Upper lobe of right lung (tissue), 1 donor: Measurements from ENCODE around the gene TMEM151A. TPM values are rescaled to one million over a fixed set of nuclear protein-coding genes. Genes with fewer than 3 reads are reported as not detected.

ENCODE experiments used
- ATAC-seq: fragments of 200-7000 bp; cut with Tn5 transposase; one replicate; pipeline ENCODE4 v1.9.1; 2020; ENCODE audit warnings: mild to moderate bottlenecking, moderate library complexity
- DNase-seq: peaks from one replicate; pipeline ENCODE4 v3.0.0-alpha.2; 2020
- H3K27ac ChIP-seq: fragments of 200-600 bp; one replicate; pipeline ENCODE4 v1.8.0; 2022
- H3K27me3 ChIP-seq: fragments of 200-600 bp; one replicate; pipeline ENCODE4 v1.8.0; 2022; ENCODE audit warnings: mild to moderate bottlenecking
- H3K36me3 ChIP-seq: fragments of 200-600 bp; one replicate; pipeline ENCODE4 v1.8.0; 2022
- H3K4me1 ChIP-seq: fragments of 200-600 bp; one replicate; pipeline ENCODE4 v1.8.0; 2022
- H3K4me3 ChIP-seq: fragments of 200-600 bp; one replicate; pipeline ENCODE4 v1.8.0; 2022; ENCODE audit warnings: mild to moderate bottlenecking
- H3K9me3 ChIP-seq: fragments of 200-600 bp; one replicate; pipeline ENCODE4 v1.8.0; 2022
- intact Hi-C: fragments of 100-400 bp; cut with DNase I; formaldehyde crosslinking; loops from one replicate; pipeline ENCODE4 v1.11.0; 2022
- total RNA-seq: library from RNA; stranded (reverse); fragmentation: NEBNext Ultra II Directional; extraction: Animal tissue kit (Norgen Biotek cat#: 25700); gene quantifications from one replicate; pipeline ENCODE4 v1.2.1, GENCODE V29; 2021
- TF ChIP-seq, protein P1 (sequence below): fragments of 200-600 bp; IDR thresholded peaks from one replicate; pipeline ENCODE4 v1.8.0; 2022; ENCODE audit warnings: antibody characterized with exemption
- donor health status: DM: no; HTN: yes; CAD: no; lungs with severe emphysema.

Gene TMEM151A
- total RNA-seq, 1 donor from 2014 or later, result 0.41 TPM

DNA sequence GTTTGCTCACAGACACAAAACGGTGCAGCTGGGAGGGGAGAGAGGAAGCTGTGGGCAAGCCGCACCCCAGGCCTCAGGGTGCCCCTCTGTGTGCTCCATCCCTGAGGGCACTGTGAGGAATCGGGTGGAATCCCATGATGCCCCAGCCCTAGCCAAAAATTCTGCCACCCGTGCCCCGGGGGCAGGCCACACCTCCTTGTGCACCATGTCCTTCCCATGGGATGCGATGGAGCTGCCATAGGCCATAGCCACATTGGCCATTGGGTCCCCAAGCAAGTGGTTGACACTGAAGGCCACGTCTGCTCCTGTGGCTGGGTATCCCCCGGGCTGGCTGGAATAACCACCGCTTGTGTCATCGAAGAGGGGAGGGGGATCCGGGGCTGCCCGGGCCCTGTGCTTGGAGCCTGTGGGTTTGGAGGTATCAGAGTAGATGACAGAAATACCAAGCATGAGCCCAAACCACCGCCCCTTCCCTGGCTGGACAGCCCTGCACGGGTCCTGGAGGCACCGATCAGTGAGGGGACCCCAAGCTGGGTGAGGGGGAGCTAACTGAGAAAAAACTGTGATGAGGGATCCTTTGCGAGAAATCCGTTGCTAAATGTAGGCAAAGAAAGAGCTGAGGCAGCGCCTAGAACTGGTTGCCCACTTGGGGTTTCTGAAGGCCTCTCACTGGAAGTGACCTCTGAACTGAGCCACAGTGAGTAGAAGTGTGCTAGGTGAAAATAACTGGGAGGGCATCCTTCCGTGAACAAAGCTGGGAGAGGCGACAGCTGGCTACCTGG, 3.6 kb upstream of the TMEM151A start:
- peaks cover 21% of the 10 kb centered on the region for H3K27me3 ChIP-seq
- intact Hi-C loops, result no loop called here
- DNase-seq, result no peak
- H3K4me3 ChIP-seq, result peak overlapping the region; percentile 78
- TF ChIP-seq, protein P1, sequence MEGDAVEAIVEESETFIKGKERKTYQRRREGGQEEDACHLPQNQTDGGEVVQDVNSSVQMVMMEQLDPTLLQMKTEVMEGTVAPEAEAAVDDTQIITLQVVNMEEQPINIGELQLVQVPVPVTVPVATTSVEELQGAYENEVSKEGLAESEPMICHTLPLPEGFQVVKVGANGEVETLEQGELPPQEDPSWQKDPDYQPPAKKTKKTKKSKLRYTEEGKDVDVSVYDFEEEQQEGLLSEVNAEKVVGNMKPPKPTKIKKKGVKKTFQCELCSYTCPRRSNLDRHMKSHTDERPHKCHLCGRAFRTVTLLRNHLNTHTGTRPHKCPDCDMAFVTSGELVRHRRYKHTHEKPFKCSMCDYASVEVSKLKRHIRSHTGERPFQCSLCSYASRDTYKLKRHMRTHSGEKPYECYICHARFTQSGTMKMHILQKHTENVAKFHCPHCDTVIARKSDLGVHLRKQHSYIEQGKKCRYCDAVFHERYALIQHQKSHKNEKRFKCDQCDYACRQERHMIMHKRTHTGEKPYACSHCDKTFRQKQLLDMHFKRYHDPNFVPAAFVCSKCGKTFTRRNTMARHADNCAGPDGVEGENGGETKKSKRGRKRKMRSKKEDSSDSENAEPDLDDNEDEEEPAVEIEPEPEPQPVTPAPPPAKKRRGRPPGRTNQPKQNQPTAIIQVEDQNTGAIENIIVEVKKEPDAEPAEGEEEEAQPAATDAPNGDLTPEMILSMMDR, result no peak
- peak overlapping the region; percentile 96 for H3K27ac ChIP-seq
- H3K9me3 ChIP-seq, result no peaks in the 10 kb centered on the region
- H3K4me1 ChIP-seq, result peaks cover 22% of the 10 kb centered on the region
- no peak for ATAC-seq
- H3K36me3 ChIP-seq, result peaks cover 6% of the 10 kb centered on the region

DNA sequence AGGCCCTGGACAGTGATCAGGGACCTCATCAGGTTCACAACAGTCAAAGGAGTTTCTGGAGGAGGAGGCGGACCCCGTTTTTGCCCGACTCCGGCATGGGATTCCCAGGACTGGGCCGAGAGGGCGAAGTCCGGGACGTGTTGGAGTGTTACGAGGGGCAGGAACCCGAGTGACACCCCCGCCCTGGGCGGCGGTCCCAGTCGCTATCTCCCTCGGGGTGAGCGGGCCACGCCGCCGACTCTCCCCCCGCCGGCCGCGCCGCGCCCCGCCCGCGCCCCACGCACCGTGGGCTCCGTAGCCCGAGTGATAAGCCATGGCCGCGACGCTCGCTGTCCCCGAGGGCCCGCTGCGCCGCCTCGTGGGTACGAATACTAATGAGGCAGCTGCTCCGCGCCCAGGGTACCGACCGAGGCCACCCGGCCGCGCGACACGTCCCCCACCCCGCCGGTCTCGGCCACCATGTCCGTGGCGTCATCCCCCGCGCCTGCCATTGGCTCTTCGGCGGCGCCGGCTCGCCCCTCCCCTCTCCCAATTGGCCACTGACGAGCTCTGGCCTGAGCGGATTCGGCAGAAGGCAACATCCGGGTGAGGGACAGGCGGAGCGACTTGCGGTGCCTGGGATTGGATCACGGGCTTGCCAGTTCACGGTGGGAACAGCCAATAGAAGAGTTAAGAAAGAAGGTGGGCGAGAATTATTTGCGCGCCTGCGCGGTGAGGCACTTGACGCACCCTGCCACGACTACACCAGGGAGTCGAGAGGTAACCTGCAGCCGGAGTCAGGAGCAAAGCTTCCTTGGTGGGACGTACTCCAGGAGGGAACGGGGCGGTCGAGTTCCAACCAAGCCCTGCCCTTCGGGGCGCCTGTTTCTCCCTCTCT, 2.8 kb upstream of the TMEM151A start, which contains the start of gene YIF1A:
TSS of gene YIF1A (minus strand) at position 473 of the 877 bp plus-strand sequence. CDS start at position 315, 158 bp downstream.
- TF ChIP-seq, protein P1, result peak; percentile 18
- Histone ChIP-seq H3K4me1 (peaks cover 22% of the 10 kb centered on the region), H3K27me3 (peaks cover 29% of the 10 kb centered on the region), H3K36me3 (peaks cover 6% of the 10 kb centered on the region), H3K9me3 (no peaks in the 10 kb centered on the region), H3K27ac (peak within 1 kb of the TSS; percentile 96), H3K4me3 (peak within 1 kb of the TSS; percentile 78)
- intact Hi-C loops, result no loop called here
- peak; percentile 96 for ATAC-seq
- DNase-seq, result peak; percentile 99

DNA sequence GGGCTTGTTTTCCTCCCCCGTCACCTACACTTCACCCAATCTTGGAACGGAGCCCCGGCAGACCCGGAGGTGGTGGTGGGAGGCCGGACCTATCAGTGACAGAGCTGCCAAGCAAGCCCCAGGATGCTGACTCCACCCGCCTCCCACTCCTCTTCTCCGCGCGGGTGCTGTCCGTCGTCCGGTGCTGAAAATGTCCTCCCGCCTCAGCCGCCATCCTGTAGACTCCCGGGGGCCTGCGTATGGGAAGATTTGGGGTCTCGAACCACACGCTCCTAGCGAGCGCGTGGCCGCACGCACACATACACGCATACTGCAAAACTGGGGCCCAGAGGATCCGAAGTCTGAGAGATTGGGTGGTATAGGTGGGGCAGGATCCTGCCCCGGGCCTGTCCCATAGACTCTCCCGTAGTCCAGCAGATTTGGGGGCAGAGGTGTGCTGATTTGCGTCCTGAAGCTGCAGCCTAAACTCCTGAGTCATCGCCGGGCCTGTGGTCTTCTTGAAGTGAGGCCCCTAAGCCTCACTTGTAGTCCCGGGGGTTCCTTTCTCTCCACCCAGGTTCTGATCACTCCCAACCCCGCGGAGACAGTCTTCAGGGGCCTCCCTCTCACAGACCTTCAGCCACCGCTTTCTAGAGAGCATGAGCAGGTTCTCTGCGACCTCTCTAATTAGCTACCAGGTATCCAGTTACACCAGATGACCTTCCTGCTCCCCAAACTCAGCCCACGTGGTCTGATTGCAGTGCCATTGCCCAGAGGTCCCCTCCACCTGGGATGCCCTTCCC, 2.0 kb upstream of the TMEM151A start:
- Histone ChIP-seq H3K36me3 (no peaks in the 10 kb centered on the region), H3K4me1 (peaks cover 22% of the 10 kb centered on the region), H3K4me3 (peak overlapping the region; percentile 78), H3K27me3 (peaks cover 32% of the 10 kb centered on the region), H3K9me3 (no peaks in the 10 kb centered on the region), H3K27ac (peak overlapping the region; percentile 85)
- DNase-seq, result peak; percentile 90
- ATAC-seq, result peak; percentile 56
- intact Hi-C loops, result no loop called here
- TF ChIP-seq, protein P1, result no peak

DNA sequence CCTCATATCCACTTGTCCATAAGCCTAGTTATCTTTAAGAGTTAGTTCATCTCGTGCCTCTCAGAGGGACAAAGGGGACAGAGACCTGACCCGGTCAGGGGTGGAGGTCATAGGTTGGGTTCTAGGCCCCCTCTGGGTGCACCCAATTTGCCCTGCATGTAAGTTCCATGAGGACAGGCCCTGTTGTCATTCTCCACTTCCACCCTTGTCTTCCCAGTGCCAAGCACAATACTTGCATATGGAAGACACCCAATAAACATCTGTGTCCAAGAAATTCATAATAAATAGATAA, 1.4 kb upstream of the TMEM151A start:
- H3K36me3 ChIP-seq, result no peaks in the 10 kb centered on the region
- peak overlapping the region; percentile 78 for H3K4me3 ChIP-seq
- intact Hi-C loops, result no loop called here
- ATAC-seq (no peak), DNase-seq (no peak)
- no peaks in the 10 kb centered on the region for H3K9me3 ChIP-seq
- TF ChIP-seq, protein P1, result no peak
- H3K4me1 ChIP-seq, result peaks cover 22% of the 10 kb centered on the region
- no peak overlapping the region for H3K27ac ChIP-seq
- peaks cover 32% of the 10 kb centered on the region for H3K27me3 ChIP-seq

GRCh38 chr11:66291303-66291705, 390 bp upstream of the TMEM151A start:
- ATAC-seq (no peak), DNase-seq (no peak)
- Histone ChIP-seq H3K36me3 (no peaks in the 10 kb centered on the region), H3K4me3 (no peak overlapping the region), H3K9me3 (no peaks in the 10 kb centered on the region), H3K4me1 (peaks cover 22% of the 10 kb centered on the region), H3K27ac (no peak overlapping the region), H3K27me3 (peaks cover 32% of the 10 kb centered on the region)
- intact Hi-C loops, result no loop called here
- TF ChIP-seq, protein P1, result no peak
